Body of pancreas (tissue), 4 donors: ENCODE data around the gene NFYB. TPM values are rescaled to one million over a fixed set of nuclear protein-coding genes. Genes with fewer than 3 reads are reported as not detected.
"Not testable (repeated sequence)": the region's sequence is repeated elsewhere in the genome, so short reads cannot be mapped to it uniquely, and the experiment has no call there.

Experiments used
- ATAC-seq: fragments of 150-250 bp; one replicate; pipeline ENCODE4 v1.9.1; 2016
- DNase-seq, 4 donors: peaks; one replicate each; pipeline ENCODE4 v3.0.0-alpha.2; 2019
- H3K27ac ChIP-seq, 4 donors: fragments of 200-600 bp; sonication (generic); 1 replicate in 3 of 4; 2 replicates in 1 of 4; pipeline versions ENCODE4 v1.5.1 to v1.6.1; 2016 to 2019; ENCODE audit warnings: mild to moderate bottlenecking in 1 of 4, mixed read lengths in 1 of 4, moderate library complexity in 1 of 4
- H3K27me3 ChIP-seq, 2 donors: fragments of 200-600 bp; sonication (generic); one replicate each; pipeline ENCODE4 v1.6.0; 2016; ENCODE audit warnings: mild to moderate bottlenecking in 1 of 2
- H3K36me3 ChIP-seq, 2 donors: fragments of 200-600 bp; sonication (generic); replicated peaks in 1 of 2; 2 replicates each; pipeline ENCODE4 v1.5.1; 2016; ENCODE audit warnings: low read depth in 2 of 2; ENCODE audit not compliant: insufficient read depth in 1 of 2
- H3K4me1 ChIP-seq: fragments of 200-600 bp; sonication (generic); one replicate; pipeline ENCODE4 v1.6.0; 2016
- H3K4me3 ChIP-seq, 2 donors: fragments of 200-600 bp; sonication (generic); 1 replicate in 1 of 2; 2 replicates in 1 of 2; pipeline ENCODE4 v1.5.1; 2016 to 2019
- H3K9me3 ChIP-seq, 3 donors: fragments of 200-600 bp; sonication (generic); 1 replicate in 2 of 3; 2 replicates in 1 of 3; pipeline ENCODE4 v1.5.1; 2016
- CTCF ChIP-seq, 7 experiments: fragments of 450-650 bp in 4 of 7; fragments of 200-600 bp in 3 of 7; sonication (generic) in 3 of 7; IDR thresholded peaks; one replicate each; pipeline ENCODE4 v1.5.1; 2016 to 2019; ENCODE audit warnings: antibody characterized with exemption in 7 of 7
- POLR2A ChIP-seq, 3 donors: fragments of 450-650 bp; IDR thresholded peaks; one replicate each; pipeline ENCODE4 v1.6.1; 2016; ENCODE audit warnings: antibody characterized with exemption in 3 of 3, mild to moderate bottlenecking in 2 of 3
- WGBS, 2 donors: methylation state at CpG; one replicate each; pipeline ENCODE4 v1.1.5; 2017; 5-methylcytosine and 5-hydroxymethylcytosine counted together
- intact Hi-C: fragments of 100-400 bp; cut with DNase I; formaldehyde crosslinking; loops from one replicate; pipeline ENCODE4 v1.15.1; 2023
- total RNA-seq, 2 donors: library from RNA; depleted of rRNA; stranded (reverse); fragments of >200 nt; gene quantifications; one replicate each; pipeline ENCODE4 v1.1.0, GENCODE V29; 2016

Gene NFYB
- total RNA-seq, 2 donors from 2014 or later, result 15.2 to 15.6 TPM

GRCh38 chr12:104175726-104176247 is 37.8 kb upstream of the NFYB start:
- Histone ChIP-seq H3K9me3 (no peaks in the 10 kb centered on the region), H3K4me1 (peaks cover 14% of the 10 kb centered on the region), H3K36me3 (no peaks in the 10 kb centered on the region), H3K27me3 (no peaks in the 10 kb centered on the region), H3K4me3 (no peak overlapping the region), H3K27ac (no peak overlapping the region)
- DNase-seq (no peak), ATAC-seq (no peak)
- 79 to 83% methylated on average over 10 of the region's 10 CpGs for WGBS, 2 donors
- intact Hi-C loops, result no loop called here
- TF ChIP-seq POLR2A (IDR thresholded peaks at IDR 0.05) (no peak), CTCF (IDR thresholded peaks at IDR 0.05) (no peak)

GRCh38 chr12:104173804-104174203 is 35.8 kb upstream of the NFYB start:
- H3K27me3 ChIP-seq, H3K36me3 ChIP-seq, H3K27ac ChIP-seq, DNase-seq, H3K4me3 ChIP-seq, H3K9me3 ChIP-seq, H3K4me1 ChIP-seq, intact Hi-C loops, ATAC-seq: not testable (repeated sequence)
- 87 to 98% methylated on average over 4 to 5 of the region's 5 CpGs for WGBS, 2 donors

- TF ChIP-seq CTCF (IDR thresholded peaks at IDR 0.05), result no peak
- no peak for TF ChIP-seq POLR2A (IDR thresholded peaks at IDR 0.05)
- ATAC-seq (no peak), DNase-seq (no peak)
- 91 to 94% methylated on average over 6 of the region's 6 CpGs for WGBS, 2 donors
- intact Hi-C loops, result no loop called here
- H3K36me3 ChIP-seq, result no peaks in the 10 kb centered on the region
- no peaks in the 10 kb centered on the region for H3K27me3 ChIP-seq
- no peaks in the 10 kb centered on the region for H3K4me1 ChIP-seq
- no peak overlapping the region for H3K4me3 ChIP-seq
- no peaks in the 10 kb centered on the region for H3K9me3 ChIP-seq
- no peak overlapping the region for H3K27ac ChIP-seq
Measured at GRCh38 chr12:104172570-104172947, 34.5 kb upstream of the NFYB start.

- intact Hi-C loops, result no loop called here
- Histone ChIP-seq H3K36me3 (no peaks in the 10 kb centered on the region), H3K4me1 (no peaks in the 10 kb centered on the region), H3K27ac (no peak overlapping the region), H3K4me3 (no peak overlapping the region), H3K27me3 (no peaks in the 10 kb centered on the region), H3K9me3 (no peaks in the 10 kb centered on the region)
- 75 to 81% methylated on average over 22 to 27 of the region's 28 CpGs for WGBS, 2 donors
- DNase-seq (no peak), ATAC-seq (no peak)
- TF ChIP-seq POLR2A (IDR thresholded peaks at IDR 0.05) (no peak), CTCF (IDR thresholded peaks at IDR 0.05) (no peak)
Measured at GRCh38 chr12:104171785-104172569, 34.0 kb upstream of the NFYB start.

GRCh38 chr12:104168596-104168995 is 30.6 kb upstream of the NFYB start:
- ATAC-seq, result no peak
- no peaks in the 10 kb centered on the region for H3K27me3 ChIP-seq
- intact Hi-C loops, result no loop called here
- H3K4me3 ChIP-seq, result no peak overlapping the region
- TF ChIP-seq POLR2A (IDR thresholded peaks at IDR 0.05) (no peak), CTCF (IDR thresholded peaks at IDR 0.05) (no peak)
- H3K9me3 ChIP-seq, result no peaks in the 10 kb centered on the region
- no peak overlapping the region for H3K27ac ChIP-seq
- H3K4me1 ChIP-seq, result no peaks in the 10 kb centered on the region
- no peak for DNase-seq
- 95 to 98% methylated on average over 5 of the region's 5 CpGs for WGBS, 2 donors
- H3K36me3 ChIP-seq, result no peaks in the 10 kb centered on the region
